A673 (cell line): ENCODE data around the gene ATG4C. TPM values are rescaled to one million over a fixed set of nuclear protein-coding genes. Genes with fewer than 3 reads are reported as not detected.

Source experiments
- BruUV-seq: library from RNA; stranded (reverse); fragments of 400-500 nt; replicated peaks from 2 replicates; lab custom pipeline; 2021; lab: Mats Ljungman, UMichigan
- CTCF ChIA-PET: fragments of 300-600 bp; sonication (Branson Sonifier 250); formaldehyde crosslinking; loops from one replicate; lab custom pipeline; 2022; ENCODE audit warnings: antibody characterized with exemption; lab: Charles Lee
- POLR2A ChIA-PET: fragments of 300-600 bp; sonication (Branson Sonifier 250); formaldehyde crosslinking; loops from one replicate; lab custom pipeline; 2022; ENCODE audit warnings: antibody characterized with exemption; ENCODE audit not compliant: low non-redundant PET; lab: Charles Lee
- DNase-seq: peaks from one replicate; pipeline ENCODE4 v3.0.0-alpha.2; 2015; ENCODE audit warnings: low spot score
- H3K27ac ChIP-seq: fragments of 200-600 bp; sonication (generic); 2 replicates; pipeline ENCODE4 v1.5.1; 2016; ENCODE audit warnings: mixed run types, low read depth, mild to moderate bottlenecking, mixed read lengths, antibody characterized with exemption, low read length; ENCODE audit not compliant: poor library complexity, severe bottlenecking
- H3K27me3 ChIP-seq: fragments of 200-600 bp; sonication (generic); replicated peaks from 2 replicates; pipeline ENCODE4 v1.6.1; 2017; ENCODE audit warnings: mixed run types, low read depth, mild to moderate bottlenecking, mixed read lengths, antibody characterized with exemption, low read length; ENCODE audit not compliant: insufficient read depth, poor library complexity
- H3K36me3 ChIP-seq: fragments of 200-600 bp; sonication (generic); 2 replicates; pipeline ENCODE4 v1.6.1; 2016; ENCODE audit warnings: mixed run types, mild to moderate bottlenecking, mixed read lengths, antibody characterized with exemption, low read length; ENCODE audit not compliant: insufficient read depth, poor library complexity, severe bottlenecking
- H3K4me1 ChIP-seq: fragments of 200-600 bp; sonication (generic); 2 replicates; pipeline ENCODE4 v1.6.1; 2017; ENCODE audit warnings: mixed run types, mild to moderate bottlenecking, mixed read lengths, antibody characterized with exemption, low read length; ENCODE audit not compliant: insufficient read depth, poor library complexity, severe bottlenecking
- H3K4me3 ChIP-seq: fragments of 200-600 bp; sonication (generic); 2 replicates; pipeline ENCODE4 v1.5.1; 2016; ENCODE audit warnings: low read depth, mixed run types, mild to moderate bottlenecking, mixed read lengths, low read length; ENCODE audit not compliant: poor library complexity, severe bottlenecking
- H3K9me3 ChIP-seq: fragments of 200-600 bp; sonication (generic); 2 replicates; pipeline ENCODE4 v1.6.1; 2016; ENCODE audit warnings: mixed run types, low read depth, mild to moderate bottlenecking, mixed read lengths, antibody characterized with exemption, low read length; ENCODE audit not compliant: poor library complexity, severe bottlenecking
- CTCF ChIP-seq: fragments of 300-800, 200-600 bp; sonication (generic); conservative IDR thresholded peaks from 2 replicates; pipeline ENCODE4 v1.5.1; 2017; ENCODE audit warnings: low read depth, mild to moderate bottlenecking, antibody characterized with exemption, low read length, moderate library complexity, mixed read lengths
- EZH2 ChIP-seq: fragments of 200-600 bp; sonication (generic); IDR thresholded peaks from 2 replicates; pipeline ENCODE4 v1.6.1; 2017; ENCODE audit warnings: borderline replicate concordance, low read depth, mild to moderate bottlenecking, mixed read lengths, antibody characterized with exemption, low read length; ENCODE audit not compliant: poor library complexity, severe bottlenecking
- intact Hi-C: fragments of 100-400 bp; cut with micrococcal nuclease; formaldehyde crosslinking; loops from one replicate; pipeline ENCODE4 v1.10.0; 2022; ENCODE audit not compliant: unreplicated experiment
- total RNA-seq: library from RNA; stranded (reverse); gene quantifications from 2 replicates; pipeline ENCODE4 v1.2.3, GENCODE V29; 2021

The ATG4C gene
- total RNA-seq, 1 experiment from 2014 or later, result 14.4 TPM

DNA sequence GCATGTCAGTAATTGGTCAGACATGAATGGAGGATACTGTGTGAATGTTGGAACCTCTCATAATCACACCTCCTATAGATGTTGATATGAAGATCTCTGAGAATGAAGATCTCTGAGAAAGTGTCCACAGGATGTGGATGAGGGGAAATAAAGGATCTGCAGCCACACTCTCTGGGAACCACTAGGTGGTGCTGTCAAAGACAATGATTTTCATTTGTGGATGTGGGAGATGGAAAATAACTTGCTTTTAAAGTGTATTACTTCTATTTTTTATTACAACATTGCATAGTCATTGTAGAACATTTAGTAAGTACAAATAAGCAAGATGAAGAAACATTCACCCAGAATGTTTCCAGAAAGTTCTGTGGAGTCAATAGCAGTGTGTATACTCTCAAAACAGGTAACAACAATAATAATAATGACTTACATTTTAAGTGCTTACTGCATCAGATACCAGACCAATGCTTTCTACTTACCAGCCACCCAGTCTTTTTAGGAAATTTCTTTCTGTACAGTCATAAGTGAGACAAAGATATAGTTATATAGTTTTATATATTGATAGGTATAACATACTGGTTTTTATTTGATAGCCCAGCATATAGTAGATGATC lies 128.2 kb downstream of the ATG4C start:
- ChIA-PET POLR2A (no interaction called here), CTCF (no interaction called here)
- intact Hi-C loops, result no loop called here

More for the DNA sequence above, 128.2 kb downstream of the ATG4C start:
- H3K36me3 ChIP-seq, result no peaks in the 10 kb centered on the region
- no peak overlapping the region for H3K4me3 ChIP-seq
- H3K27me3 ChIP-seq, result no peaks in the 10 kb centered on the region
- no peaks in the 10 kb centered on the region for H3K9me3 ChIP-seq
- H3K27ac ChIP-seq, result no peak overlapping the region
- H3K4me1 ChIP-seq, result peaks cover 3% of the 10 kb centered on the region
- BruUV-seq, result no TSS peak
- peak; percentile 65 for DNase-seq
- TF ChIP-seq CTCF (peak; percentile 91), EZH2 (no peak)

Other genes with a start within 250 kb of the ATG4C start
- gene ANGPTL3, start 186.6 kb upstream of the ATG4C start, total RNA-seq, result not detected in 2 replicates
- 60.8 and 66.5 TPM in 2 replicates for gene DOCK7, start 95.7 kb upstream of the ATG4C start, total RNA-seq